Measurements from ENCODE around the gene ZNF169.
"Not testable (repeated sequence)": the region's sequence is repeated elsewhere in the genome, so short reads cannot be mapped to it uniquely, and the experiment has no call there.

- not testable (repeated sequence) for TF ChIP-seq CTCF (IDR thresholded peaks at IDR 0.05); ZNF138 (CRISPR knock-in tag; conservative IDR thresholded peaks at IDR 0.05); E2F4 (CRISPR knock-in tag; IDR thresholded peaks at IDR 0.05; ENCODE audit: borderline replicate concordance, low read depth); TCF7 (CRISPR knock-in tag; IDR thresholded peaks at IDR 0.05; ENCODE audit: low read depth); SP1 (CRISPR knock-in tag; conservative IDR thresholded peaks at IDR 0.05); HMGXB4 (CRISPR knock-in tag; IDR thresholded peaks at IDR 0.05); TP53 (CRISPR knock-in tag; IDR thresholded peaks at IDR 0.05); ZNF232 (CRISPR knock-in tag; IDR thresholded peaks at IDR 0.05); CREM (CRISPR knock-in tag; IDR thresholded peaks at IDR 0.05); MAX (CRISPR knock-in tag; IDR thresholded peaks at IDR 0.05); NFYB (CRISPR knock-in tag; conservative IDR thresholded peaks at IDR 0.05; ENCODE audit: low read depth); ATF2 (CRISPR knock-in tag; IDR thresholded peaks at IDR 0.05; ENCODE audit: borderline replicate concordance, low read depth)
Observed at GRCh38 chr9:94341703-94342102, 82.6 kb downstream of the ZNF169 start.

All from WTC11 (cell line).